SK-N-SH treated with all-trans-retinoic acid at 6 μM for 48 hours (cell line): Measurements from ENCODE around the gene ADRB1.

Source experiments
- ATAC-seq: fragments of 200-7000 bp; cut with Tn5 transposase; 3 replicates; pipeline ENCODE4 v1.9.1; 2020; ENCODE audit warnings: mild to moderate bottlenecking, moderate library complexity
- ARNTL ChIP-seq: fragments of 450-650 bp; formaldehyde crosslinking; IDR thresholded peaks from 2 replicates; pipeline ENCODE4 v1.5.0; 2020; ENCODE audit warnings: low read depth, mild to moderate bottlenecking, moderate library complexity, borderline replicate concordance
- BACH2 ChIP-seq: fragments of 250-450 bp; sonication (Bioruptor Pico); IDR thresholded peaks from 2 replicates; pipeline ENCODE4 v1.9.0; 2021; ENCODE audit warnings: mild to moderate bottlenecking, borderline replicate concordance
- CSDC2 ChIP-seq: fragments of 250-450 bp; sonication (Bioruptor Pico); IDR thresholded peaks from 2 replicates; pipeline ENCODE4 v1.5.0; 2020; ENCODE audit warnings: mild to moderate bottlenecking, moderate library complexity
- ESRRG ChIP-seq: fragments of 250-450 bp; sonication (Bioruptor Pico); IDR thresholded peaks from 2 replicates; pipeline ENCODE4 v1.6.1; 2021; ENCODE audit warnings: mild to moderate bottlenecking
- GLIS3 ChIP-seq: fragments of 250-450 bp; sonication (Bioruptor Pico); IDR thresholded peaks from 2 replicates; pipeline ENCODE4 v1.5.0; 2020; ENCODE audit warnings: mild to moderate bottlenecking, moderate library complexity
- ISL1 ChIP-seq: fragments of 250-450 bp; sonication (Bioruptor Pico); IDR thresholded peaks from 2 replicates; pipeline ENCODE4 v2.1.2; 2022; ENCODE audit warnings: mild to moderate bottlenecking, moderate library complexity
- OSR1 ChIP-seq: fragments of 250-450 bp; sonication (Bioruptor Pico); IDR thresholded peaks from 2 replicates; pipeline ENCODE4 v1.8.0; 2022; ENCODE audit warnings: moderate library complexity, mild to moderate bottlenecking, inconsistent platforms
- PATZ1 ChIP-seq: fragments of 250-450 bp; sonication (Bioruptor Pico); IDR thresholded peaks from 2 replicates; pipeline ENCODE4 v1.8.0; 2020; ENCODE audit warnings: mild to moderate bottlenecking, moderate library complexity, borderline replicate concordance
- POU6F1 ChIP-seq: fragments of 250-450 bp; sonication (Bioruptor Pico); IDR thresholded peaks from 2 replicates; pipeline ENCODE4 v1.8.0; 2021; ENCODE audit warnings: low read depth, mild to moderate bottlenecking, moderate library complexity, borderline replicate concordance
- PPARA ChIP-seq: fragments of 250-450 bp; sonication (Bioruptor Pico); IDR thresholded peaks from 2 replicates; pipeline ENCODE4 v1.5.0; 2020; ENCODE audit warnings: mild to moderate bottlenecking, borderline replicate concordance
- RARB ChIP-seq: fragments of 250-450 bp; sonication (Bioruptor Pico); IDR thresholded peaks from 2 replicates; pipeline ENCODE4 v1.8.0; 2021; ENCODE audit warnings: mild to moderate bottlenecking, moderate library complexity
- SNAI2 ChIP-seq: fragments of 250-450 bp; sonication (Bioruptor Pico); IDR thresholded peaks from 2 replicates; pipeline ENCODE4 v1.5.0; 2020; ENCODE audit warnings: mild to moderate bottlenecking, moderate library complexity
- TCF4 ChIP-seq: fragments of 250-450 bp; sonication (Bioruptor Pico); IDR thresholded peaks from 2 replicates; pipeline ENCODE4 v1.8.0; 2021; ENCODE audit warnings: mild to moderate bottlenecking, moderate library complexity, borderline replicate concordance
- TOX ChIP-seq: fragments of 250-450 bp; sonication (Bioruptor Pico); IDR thresholded peaks from 2 replicates; pipeline ENCODE4 v1.8.0; 2021; ENCODE audit warnings: mild to moderate bottlenecking, moderate library complexity, borderline replicate concordance
- TSHZ2 ChIP-seq: fragments of 250-450 bp; sonication (Bioruptor Pico); IDR thresholded peaks from 2 replicates; pipeline ENCODE4 v1.5.0; 2020; ENCODE audit warnings: mild to moderate bottlenecking, moderate library complexity
- ZC3H10 ChIP-seq: fragments of 250-450 bp; sonication (Bioruptor Pico); IDR thresholded peaks from 2 replicates; pipeline ENCODE4 v1.5.1; 2021; ENCODE audit warnings: mild to moderate bottlenecking, moderate library complexity
- ZFP3 ChIP-seq: fragments of 250-450 bp; sonication (Bioruptor Pico); IDR thresholded peaks from 2 replicates; pipeline ENCODE4 v1.5.0; 2020; ENCODE audit warnings: mild to moderate bottlenecking, moderate library complexity
- ZFP30 ChIP-seq: fragments of 450-650 bp; formaldehyde crosslinking; IDR thresholded peaks from 2 replicates; pipeline ENCODE4 v1.5.0; 2022; ENCODE audit warnings: mild to moderate bottlenecking, moderate library complexity
- ZNF565 ChIP-seq: fragments of 450-650 bp; formaldehyde crosslinking; conservative IDR thresholded peaks from 2 replicates; pipeline ENCODE4 v1.5.0; 2020; ENCODE audit warnings: low read depth, mild to moderate bottlenecking, moderate library complexity
- ZNF8 ChIP-seq: fragments of 450-650 bp; formaldehyde crosslinking; IDR thresholded peaks from 2 replicates; pipeline ENCODE4 v1.5.0; 2020; ENCODE audit warnings: mild to moderate bottlenecking, moderate library complexity
- TF ChIP-seq, protein P1 (sequence below): fragments of 250-450 bp; sonication (Bioruptor Pico); IDR thresholded peaks from 2 replicates; pipeline ENCODE4 v1.5.1; 2021; ENCODE audit warnings: mild to moderate bottlenecking, moderate library complexity

Gene ADRB1

DNA sequence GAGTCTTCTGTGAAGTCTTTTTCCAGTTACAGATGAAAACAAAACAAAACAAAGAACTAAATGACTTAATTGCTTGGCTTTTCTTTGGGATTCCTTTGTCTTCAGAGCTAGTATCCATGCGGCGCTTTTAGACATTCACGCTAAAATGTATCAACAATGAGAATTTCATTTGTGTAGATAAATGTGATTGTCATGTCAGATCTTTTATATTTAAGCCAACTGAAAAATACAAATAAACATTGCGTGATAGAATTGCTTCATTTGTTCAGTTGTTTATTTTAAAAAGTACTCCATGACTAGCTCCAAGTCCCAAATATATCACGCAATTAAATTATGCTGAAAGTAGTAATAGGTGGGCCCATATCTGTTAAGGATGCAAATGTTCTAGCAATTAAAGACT lies 7.9 kb upstream of the ADRB1 start:
- ATAC-seq = no peak
- TF ChIP-seq GLIS3 (CRISPR knock-in tag) = no peak
- no peak for TF ChIP-seq ZNF565 (CRISPR knock-in tag)
- no peak for TF ChIP-seq ISL1
- no peak for TF ChIP-seq ZNF8 (CRISPR knock-in tag)
- no peak for TF ChIP-seq SNAI2 (CRISPR knock-in tag)
- TF ChIP-seq BACH2 (CRISPR knock-in tag) = no peak
- no peak for TF ChIP-seq ARNTL (CRISPR knock-in tag)
- TF ChIP-seq TOX (CRISPR knock-in tag) = no peak
- no peak for TF ChIP-seq ZFP3
- no peak for TF ChIP-seq POU6F1 (CRISPR knock-in tag)
- TF ChIP-seq TCF4 (CRISPR knock-in tag) = no peak
- TF ChIP-seq ZC3H10 (CRISPR knock-in tag) = no peak
- TF ChIP-seq OSR1 = no peak
- TF ChIP-seq ZFP30 (CRISPR knock-in tag) = no peak
- TF ChIP-seq, all 23 proteins: peak for 0

GRCh38 chr10:114038819-114039218 lies 4.8 kb upstream of the ADRB1 start:
- ATAC-seq = no peak
- TF ChIP-seq TSHZ2 (CRISPR knock-in tag) (no peak), PPARA (no peak), CSDC2 (CRISPR knock-in tag) (no peak)

- TF ChIP-seq ESRRG (no peak), RARB (no peak), ZFP30 (CRISPR knock-in tag) (no peak), TSHZ2 (CRISPR knock-in tag) (no peak), SNAI2 (CRISPR knock-in tag) (no peak), CSDC2 (CRISPR knock-in tag) (no peak), ZNF8 (CRISPR knock-in tag) (no peak), ZNF565 (CRISPR knock-in tag) (no peak), PATZ1 (CRISPR knock-in tag) (no peak), OSR1 (no peak), ZC3H10 (CRISPR knock-in tag) (no peak), BACH2 (CRISPR knock-in tag) (no peak), GLIS3 (CRISPR knock-in tag) (no peak), ARNTL (CRISPR knock-in tag) (no peak), PPARA (no peak)
- TF ChIP-seq, protein P1, sequence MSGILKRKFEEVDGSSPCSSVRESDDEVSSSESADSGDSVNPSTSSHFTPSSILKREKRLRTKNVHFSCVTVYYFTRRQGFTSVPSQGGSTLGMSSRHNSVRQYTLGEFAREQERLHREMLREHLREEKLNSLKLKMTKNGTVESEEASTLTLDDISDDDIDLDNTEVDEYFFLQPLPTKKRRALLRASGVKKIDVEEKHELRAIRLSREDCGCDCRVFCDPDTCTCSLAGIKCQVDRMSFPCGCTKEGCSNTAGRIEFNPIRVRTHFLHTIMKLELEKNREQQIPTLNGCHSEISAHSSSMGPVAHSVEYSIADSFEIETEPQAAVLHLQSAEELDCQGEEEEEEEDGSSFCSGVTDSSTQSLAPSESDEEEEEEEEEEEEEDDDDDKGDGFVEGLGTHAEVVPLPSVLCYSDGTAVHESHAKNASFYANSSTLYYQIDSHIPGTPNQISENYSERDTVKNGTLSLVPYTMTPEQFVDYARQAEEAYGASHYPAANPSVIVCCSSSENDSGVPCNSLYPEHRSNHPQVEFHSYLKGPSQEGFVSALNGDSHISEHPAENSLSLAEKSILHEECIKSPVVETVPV = no peak
- ATAC-seq = no peak
Observed at GRCh38 chr10:114041166-114041565, 2.5 kb upstream of the ADRB1 start.
